AG10803 (cell line): ENCODE results near the gene PRKAG2.

ENCODE experiments used
- DNase-seq: peaks from one replicate; pipeline ENCODE4 v3.0.0; 2010; ENCODE audit warnings: low read depth
- H3K4me3 ChIP-seq: 2 replicates; pipeline ENCODE4 v1.5.1; 2011; ENCODE audit warnings: mild to moderate bottlenecking, low read length, control low read depth
- TF ChIP-seq, protein P1 (sequence below): conservative IDR thresholded peaks from 2 replicates; pipeline ENCODE4 v1.5.1; 2011; ENCODE audit warnings: mild to moderate bottlenecking, low read length, control low read depth, inconsistent platforms

The PRKAG2 gene

DNA sequence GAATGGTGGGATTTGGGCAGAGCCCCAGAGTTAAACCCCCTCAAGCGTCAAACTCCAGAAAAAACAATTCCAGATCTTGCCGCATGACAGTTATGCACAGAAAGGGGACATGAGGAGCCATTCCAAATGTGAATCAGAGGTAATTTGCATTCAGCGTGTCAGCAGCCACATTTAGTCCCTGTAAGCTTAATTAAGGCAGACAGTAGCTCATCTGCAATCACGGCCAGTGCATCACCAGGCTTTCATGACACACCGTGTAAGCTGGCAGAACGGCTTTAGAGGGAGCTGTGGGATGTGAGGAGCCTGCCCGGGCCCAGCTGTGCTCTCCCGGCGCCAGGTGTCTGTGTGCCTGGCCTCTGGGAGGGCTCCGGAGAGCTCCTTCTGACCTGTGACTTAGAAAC, 18.7 kb upstream of the PRKAG2 start:
- TF ChIP-seq, protein P1, sequence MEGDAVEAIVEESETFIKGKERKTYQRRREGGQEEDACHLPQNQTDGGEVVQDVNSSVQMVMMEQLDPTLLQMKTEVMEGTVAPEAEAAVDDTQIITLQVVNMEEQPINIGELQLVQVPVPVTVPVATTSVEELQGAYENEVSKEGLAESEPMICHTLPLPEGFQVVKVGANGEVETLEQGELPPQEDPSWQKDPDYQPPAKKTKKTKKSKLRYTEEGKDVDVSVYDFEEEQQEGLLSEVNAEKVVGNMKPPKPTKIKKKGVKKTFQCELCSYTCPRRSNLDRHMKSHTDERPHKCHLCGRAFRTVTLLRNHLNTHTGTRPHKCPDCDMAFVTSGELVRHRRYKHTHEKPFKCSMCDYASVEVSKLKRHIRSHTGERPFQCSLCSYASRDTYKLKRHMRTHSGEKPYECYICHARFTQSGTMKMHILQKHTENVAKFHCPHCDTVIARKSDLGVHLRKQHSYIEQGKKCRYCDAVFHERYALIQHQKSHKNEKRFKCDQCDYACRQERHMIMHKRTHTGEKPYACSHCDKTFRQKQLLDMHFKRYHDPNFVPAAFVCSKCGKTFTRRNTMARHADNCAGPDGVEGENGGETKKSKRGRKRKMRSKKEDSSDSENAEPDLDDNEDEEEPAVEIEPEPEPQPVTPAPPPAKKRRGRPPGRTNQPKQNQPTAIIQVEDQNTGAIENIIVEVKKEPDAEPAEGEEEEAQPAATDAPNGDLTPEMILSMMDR, result no peak
- no peak for DNase-seq
- no peak overlapping the region for H3K4me3 ChIP-seq

DNA sequence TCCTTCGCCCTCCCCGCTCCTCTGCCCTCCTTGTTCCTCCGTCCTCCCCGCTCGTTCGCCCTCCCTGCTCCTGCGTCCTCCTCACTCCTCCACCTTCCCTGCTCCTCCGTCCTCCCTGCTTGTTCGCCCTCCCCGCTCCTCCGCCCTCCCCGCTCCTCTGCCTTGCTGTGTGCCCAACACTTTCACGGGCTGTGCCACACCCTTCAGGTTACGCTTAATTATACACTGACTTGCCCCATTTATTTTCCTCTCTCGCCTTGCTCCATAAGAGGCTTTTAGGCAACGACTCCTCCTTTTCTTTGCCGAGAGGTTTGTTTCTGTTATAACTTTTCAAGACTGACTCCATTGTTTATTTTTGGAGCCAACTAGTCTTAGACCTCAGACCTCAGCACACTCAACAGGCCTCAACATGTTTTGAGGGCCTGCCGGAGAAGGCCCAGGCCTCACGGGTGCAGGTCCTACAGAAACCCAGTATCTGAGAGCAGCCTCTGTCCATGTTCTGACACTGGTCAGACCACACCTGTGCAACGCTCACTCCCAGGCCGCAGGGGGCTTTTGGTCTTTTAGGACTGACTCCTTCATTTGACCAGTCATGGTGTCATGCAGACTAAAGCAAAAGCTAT, 18.2 kb upstream of the PRKAG2 start:
- no peak overlapping the region for H3K4me3 ChIP-seq
- TF ChIP-seq, protein P1, result no peak
- DNase-seq, result no peak

DNA sequence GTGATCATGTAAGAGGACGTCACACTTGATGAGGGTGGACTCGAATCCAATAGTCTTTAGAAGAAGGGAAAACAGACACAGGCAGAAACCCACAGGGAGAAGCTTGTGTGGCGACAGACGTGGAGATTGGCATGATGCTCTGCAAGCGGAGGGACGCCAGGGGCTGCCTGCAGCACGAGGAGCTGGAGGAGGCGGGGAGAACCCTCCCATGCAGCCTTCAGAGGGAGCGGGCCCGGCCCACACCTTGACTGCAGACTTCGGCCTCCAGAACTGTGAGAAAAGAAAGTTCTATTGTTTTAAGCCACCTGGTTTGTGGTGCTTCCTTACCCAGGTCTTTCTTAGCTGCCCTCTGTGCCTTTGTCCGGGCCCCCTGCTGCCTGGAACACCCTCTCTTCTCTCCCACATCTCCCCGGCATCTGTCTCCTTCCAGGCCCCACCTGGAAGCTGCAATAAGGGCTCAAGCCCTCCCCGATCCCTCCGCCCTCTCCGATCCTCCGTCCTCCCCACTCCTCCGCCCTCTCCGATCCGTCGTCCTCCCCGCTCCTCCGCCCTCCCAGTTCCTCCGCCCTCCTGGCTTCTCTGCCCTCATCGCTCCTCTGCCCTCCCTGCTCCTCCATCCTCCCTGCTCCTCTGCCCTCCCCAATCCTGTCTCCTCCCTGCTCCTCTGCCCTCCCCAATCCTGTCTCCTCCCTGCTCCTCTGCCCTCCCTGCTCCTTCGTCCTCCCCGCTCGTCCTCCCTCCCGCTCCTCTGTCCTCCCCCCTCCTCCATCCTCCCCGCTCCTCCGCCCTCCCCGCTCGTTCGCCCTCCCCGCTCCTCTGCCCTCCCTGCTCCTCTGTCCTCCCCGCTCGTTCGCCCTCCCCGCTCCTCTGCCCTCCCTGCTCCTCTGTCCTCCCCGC, 17.4 kb upstream of the PRKAG2 start:
- DNase-seq, result no peak
- no peak overlapping the region for H3K4me3 ChIP-seq
- TF ChIP-seq, protein P1, result no peak

DNA sequence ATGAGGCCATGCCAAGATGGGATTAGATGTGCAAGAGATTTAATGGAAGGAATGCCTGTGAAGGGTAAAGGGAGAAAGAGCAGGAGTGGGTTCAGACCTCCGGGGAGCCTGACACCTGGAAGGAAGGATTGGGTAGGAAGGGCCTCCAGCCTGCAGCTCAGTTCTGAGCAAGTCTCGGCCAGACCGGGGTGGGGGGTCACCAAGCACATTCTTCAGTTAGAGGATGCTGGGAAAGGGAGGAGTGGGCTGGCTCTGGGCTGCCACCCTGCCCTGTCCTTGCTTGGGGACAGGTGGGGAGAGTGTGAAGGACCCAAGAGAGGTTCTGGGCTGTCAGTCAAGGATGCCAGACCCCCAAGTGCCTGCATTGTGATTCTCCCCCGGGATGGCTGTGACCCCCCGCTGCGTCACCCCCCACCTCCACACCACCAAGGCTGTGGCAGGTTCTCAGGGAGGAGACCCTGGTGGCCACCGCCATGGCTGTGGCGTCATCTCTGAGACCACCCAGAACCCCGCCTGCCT, 16.5 kb upstream of the PRKAG2 start:
- no peak for DNase-seq
- no peak overlapping the region for H3K4me3 ChIP-seq
- TF ChIP-seq, protein P1, result no peak

DNA sequence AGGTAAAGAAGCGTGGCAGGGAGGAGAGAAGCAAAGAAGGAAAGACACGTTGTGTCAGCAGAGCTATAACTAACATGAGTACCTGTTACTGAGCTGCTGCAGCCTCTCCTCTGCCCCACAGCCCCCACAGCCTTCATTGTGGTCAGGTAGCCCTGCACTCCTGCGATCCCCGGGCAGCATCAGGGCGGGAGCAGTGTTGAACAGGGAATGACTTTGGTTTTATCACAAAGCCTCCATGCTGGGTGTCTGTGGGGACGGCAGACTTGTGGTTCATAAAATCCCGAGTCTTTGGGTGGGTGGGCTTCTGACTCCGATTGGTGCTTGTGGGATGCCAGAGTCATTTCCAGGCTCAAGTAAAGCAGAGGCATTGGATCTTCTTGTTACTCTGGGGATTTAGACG, 14.8 kb upstream of the PRKAG2 start:
- no peak for DNase-seq
- no peak overlapping the region for H3K4me3 ChIP-seq
- TF ChIP-seq, protein P1, result no peak

DNA sequence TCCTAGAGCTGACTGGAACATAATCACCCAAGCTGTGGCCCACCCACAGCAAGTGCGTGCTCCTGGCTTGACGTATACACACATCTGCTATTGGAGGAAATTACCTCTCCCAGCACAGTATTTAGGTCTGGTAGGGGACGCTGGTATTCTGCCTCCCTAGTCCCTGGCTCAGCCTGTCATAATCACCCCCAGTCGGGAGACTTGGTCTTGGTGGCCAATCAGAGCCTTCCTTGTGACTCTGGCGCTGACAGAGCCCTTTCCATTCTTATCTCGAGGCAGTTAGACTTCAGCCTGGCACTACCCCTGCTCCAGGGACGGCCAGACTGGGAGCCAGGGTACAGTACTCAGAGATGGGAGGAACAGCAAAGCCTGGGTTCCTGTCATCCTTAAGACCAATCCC, 14.3 kb upstream of the PRKAG2 start:
- DNase-seq, result no peak
- no peak overlapping the region for H3K4me3 ChIP-seq
- TF ChIP-seq, protein P1, result no peak
